ENCODE results near the gene KIF26B.

- no peak for TF ChIP-seq NRF1 (IDR thresholded peaks at IDR 0.05; ENCODE audit: low read depth, low read length)
- TF ChIP-seq MAX (IDR thresholded peaks at IDR 0.05; ENCODE audit: low read depth), result no peak
- TF ChIP-seq CTCF (IDR thresholded peaks at IDR 0.05), result no peak
- no peak for TF ChIP-seq CHD2 (IDR thresholded peaks at IDR 0.05; ENCODE audit: low read length, partially characterized antibody)
- TF ChIP-seq RFX5 (IDR thresholded peaks at IDR 0.05; ENCODE audit: low read length), result no peak
- TF ChIP-seq GATA2 (CRISPR knock-in tag; IDR thresholded peaks at IDR 0.05), result no peak
- no peak for TF ChIP-seq POLR2AphosphoS5 (IDR thresholded peaks at IDR 0.05; ENCODE audit: low read depth, low read length)
- TF ChIP-seq SIN3A (IDR thresholded peaks at IDR 0.05; ENCODE audit: borderline replicate concordance, low read depth, low read length), result no peak
Observed at GRCh38 chr1:245260110-245260882, 105.5 kb downstream of the KIF26B start.

Data from SK-N-SH (cell line).